Measurements from ENCODE around the gene MPV17L2. TPM values are rescaled to one million over a fixed set of nuclear protein-coding genes. Genes with fewer than 3 reads are reported as not detected.

MPV17L2 gene
- total RNA-seq, 2 donors from 2014 or later, result 20.9 to 21.8 TPM

- no peak overlapping the region for H3K4me3 Mint-ChIP-seq
- H3K9me3 Mint-ChIP-seq, result no peaks in the 10 kb centered on the region
- Histone ChIP-seq H3K9ac (ENCODE audit: extremely low read depth, low read length, poor library complexity, severe bottlenecking) (no peak overlapping the region), H3K4me1 (ENCODE audit: control insufficient read depth, insufficient read depth, low read length) (peaks cover 3% of the 10 kb centered on the region), H3K27me3 (ENCODE audit: control insufficient read depth, insufficient read depth, low read length, poor library complexity, severe bottlenecking) (peaks cover 19% of the 10 kb centered on the region), H3K36me3 (ENCODE audit: control insufficient read depth, insufficient read depth, low read length) (no peaks in the 10 kb centered on the region), H3K9me3 (ENCODE audit: control insufficient read depth, low read length) (no peaks in the 10 kb centered on the region), H3K27ac (ENCODE audit: low read depth, low read length) (no peak overlapping the region), H3K4me3 (ENCODE audit: low read length) (no peak overlapping the region)
- WGBS, 2 experiments (ENCODE audit: insufficient coverage in 1 of 2, insufficient read length in 1 of 2), result 90 to 92% methylated on average over 8 to 11 of the region's 11 CpGs
- peaks cover 16% of the 10 kb centered on the region for H3K36me3 Mint-ChIP-seq (ENCODE audit: low read depth)
- peaks cover 14% of the 10 kb centered on the region for H3K27me3 Mint-ChIP-seq (ENCODE audit: insufficient read depth)
- no peak overlapping the region for H3K27ac Mint-ChIP-seq
- DNase-seq, result no peak
- no peaks in the 10 kb centered on the region for H3K4me1 Mint-ChIP-seq
- no peak for TF ChIP-seq CTCF (conservative IDR thresholded peaks at IDR 0.05)
Observed at GRCh38 chr19:18174983-18175382, 18.0 kb upstream of the MPV17L2 start.

GRCh38 chr19:18176367-18177310, 16.4 kb upstream of the MPV17L2 start:
- H3K4me1 Mint-ChIP-seq, result no peaks in the 10 kb centered on the region
- Histone ChIP-seq H3K4me3 (ENCODE audit: low read length) (no peak overlapping the region), H3K36me3 (ENCODE audit: control insufficient read depth, insufficient read depth, low read length) (no peaks in the 10 kb centered on the region), H3K9me3 (ENCODE audit: control insufficient read depth, low read length) (no peaks in the 10 kb centered on the region), H3K27ac (ENCODE audit: low read depth, low read length) (no peak overlapping the region), H3K4me1 (ENCODE audit: control insufficient read depth, insufficient read depth, low read length) (peaks cover 3% of the 10 kb centered on the region), H3K9ac (ENCODE audit: extremely low read depth, low read length, poor library complexity, severe bottlenecking) (no peak overlapping the region), H3K27me3 (ENCODE audit: control insufficient read depth, insufficient read depth, low read length, poor library complexity, severe bottlenecking) (peaks cover 19% of the 10 kb centered on the region)
- no peak overlapping the region for H3K4me3 Mint-ChIP-seq
- H3K36me3 Mint-ChIP-seq (ENCODE audit: low read depth), result peaks cover 3% of the 10 kb centered on the region
- H3K27me3 Mint-ChIP-seq (ENCODE audit: insufficient read depth), result peaks cover 14% of the 10 kb centered on the region
- WGBS, 2 experiments (ENCODE audit: insufficient coverage in 1 of 2, insufficient read length in 1 of 2), result 92 to 96% methylated on average over 9 to 19 of the region's 19 CpGs
- H3K27ac Mint-ChIP-seq, result no peak overlapping the region
- H3K9me3 Mint-ChIP-seq, result no peaks in the 10 kb centered on the region
- no peak for TF ChIP-seq CTCF (conservative IDR thresholded peaks at IDR 0.05)
- DNase-seq, result no peak

- TF ChIP-seq CTCF (conservative IDR thresholded peaks at IDR 0.05), result no peak
Observed at GRCh38 chr19:18179957-18180356, 13.1 kb upstream of the MPV17L2 start.

More at GRCh38 chr19:18179957-18180356, 13.1 kb upstream of the MPV17L2 start:
- Mint-ChIP-seq H3K9me3 (no peaks in the 10 kb centered on the region), H3K27me3 (ENCODE audit: insufficient read depth) (peaks cover 6% of the 10 kb centered on the region), H3K27ac (no peak overlapping the region), H3K4me1 (no peaks in the 10 kb centered on the region), H3K4me3 (no peak overlapping the region), H3K36me3 (ENCODE audit: low read depth) (no peaks in the 10 kb centered on the region)
- H3K27ac ChIP-seq (ENCODE audit: low read depth, low read length), result no peak overlapping the region
- DNase-seq, result no peak
- H3K36me3 ChIP-seq (ENCODE audit: control insufficient read depth, insufficient read depth, low read length), result no peaks in the 10 kb centered on the region
- no peak overlapping the region for H3K9ac ChIP-seq (ENCODE audit: extremely low read depth, low read length, poor library complexity, severe bottlenecking)
- peaks cover 6% of the 10 kb centered on the region for H3K27me3 ChIP-seq (ENCODE audit: control insufficient read depth, insufficient read depth, low read length, poor library complexity, severe bottlenecking)
- WGBS, 2 experiments (ENCODE audit: insufficient coverage in 1 of 2, insufficient read length in 1 of 2), result 89 to 100% methylated on average over 2 to 3 of the region's 5 CpGs
- no peaks in the 10 kb centered on the region for H3K9me3 ChIP-seq (ENCODE audit: control insufficient read depth, low read length)
- H3K4me1 ChIP-seq (ENCODE audit: control insufficient read depth, insufficient read depth, low read length), result no peaks in the 10 kb centered on the region
- H3K4me3 ChIP-seq (ENCODE audit: low read length), result no peak overlapping the region

All from endodermal cell (in vitro differentiated cells).